ENCODE results near the gene ASL.
"Not testable (repeated sequence)": the region's sequence is repeated elsewhere in the genome, so short reads cannot be mapped to it uniquely, and the experiment has no call there.

ASL gene

GRCh38 chr7:66110856-66111255 lies 35.2 kb downstream of the ASL start:
- H3K27me3 ChIP-seq (ENCODE audit: control insufficient read depth, insufficient read depth, low read length) = no peaks in the 10 kb centered on the region
- H3K4me1 ChIP-seq (ENCODE audit: control insufficient read depth, insufficient read depth, low read length) = peaks cover 5% of the 10 kb centered on the region
- H3K36me3 ChIP-seq (ENCODE audit: control insufficient read depth, insufficient read depth, low read length) = no peaks in the 10 kb centered on the region
- H3K4me3 ChIP-seq (ENCODE audit: low read length) = no peak overlapping the region
- no peak overlapping the region for H3K9ac ChIP-seq (ENCODE audit: low read length)
- H3K27ac ChIP-seq (ENCODE audit: low read depth, low read length) = no peak overlapping the region

GRCh38 chr7:66114743-66115649 lies 39.4 kb downstream of the ASL start, which contains the start of gene CRCP:
Gene CRCP (plus strand): TSS chr7:66114847. CDS start chr7:66114963, 116 bp downstream.
- H3K36me3 ChIP-seq (ENCODE audit: control insufficient read depth, insufficient read depth, low read length) = no peaks in the 10 kb centered on the region
- H3K4me1 ChIP-seq (ENCODE audit: control insufficient read depth, insufficient read depth, low read length) = peaks cover 8% of the 10 kb centered on the region
- peak within 1 kb of the TSS; percentile 90 for H3K9ac ChIP-seq (ENCODE audit: low read length)
- H3K27ac ChIP-seq (ENCODE audit: low read depth, low read length) = peak within 1 kb of the TSS; percentile 98
- peak within 1 kb of the TSS; percentile 98 for H3K4me3 ChIP-seq (ENCODE audit: low read length)
- H3K27me3 ChIP-seq (ENCODE audit: control insufficient read depth, insufficient read depth, low read length) = no peaks in the 10 kb centered on the region

- not testable (repeated sequence) for H3K36me3 ChIP-seq (ENCODE audit: control insufficient read depth, insufficient read depth, low read length); H3K27me3 ChIP-seq (ENCODE audit: control insufficient read depth, insufficient read depth, low read length); H3K27ac ChIP-seq (ENCODE audit: low read depth, low read length); H3K9ac ChIP-seq (ENCODE audit: low read length); H3K4me3 ChIP-seq (ENCODE audit: low read length); H3K4me1 ChIP-seq (ENCODE audit: control insufficient read depth, insufficient read depth, low read length)
These were observed 41.2 kb downstream of the ASL start for GRCh38 chr7:66116680-66117420.

- H3K36me3 ChIP-seq (ENCODE audit: control insufficient read depth, insufficient read depth, low read length) = peaks cover 3% of the 10 kb centered on the region
- H3K9ac ChIP-seq (ENCODE audit: low read length) = no peak overlapping the region
- H3K4me3 ChIP-seq (ENCODE audit: low read length) = no peak overlapping the region
- no peaks in the 10 kb centered on the region for H3K27me3 ChIP-seq (ENCODE audit: control insufficient read depth, insufficient read depth, low read length)
- H3K27ac ChIP-seq (ENCODE audit: low read depth, low read length) = no peak overlapping the region
- peaks cover 8% of the 10 kb centered on the region for H3K4me1 ChIP-seq (ENCODE audit: control insufficient read depth, insufficient read depth, low read length)
These were observed 43.0 kb downstream of the ASL start for GRCh38 chr7:66118603-66119002.

- Histone ChIP-seq H3K27ac (ENCODE audit: low read depth, low read length) (no peak overlapping the region), H3K27me3 (ENCODE audit: control insufficient read depth, insufficient read depth, low read length) (no peaks in the 10 kb centered on the region), H3K9ac (ENCODE audit: low read length) (no peak overlapping the region), H3K4me3 (ENCODE audit: low read length) (no peak overlapping the region), H3K36me3 (ENCODE audit: control insufficient read depth, insufficient read depth, low read length) (peaks cover 3% of the 10 kb centered on the region), H3K4me1 (ENCODE audit: control insufficient read depth, insufficient read depth, low read length) (peaks cover 8% of the 10 kb centered on the region)
These were observed 43.7 kb downstream of the ASL start for GRCh38 chr7:66119245-66119850.

- Histone ChIP-seq H3K27me3 (ENCODE audit: control insufficient read depth, insufficient read depth, low read length) (no peaks in the 10 kb centered on the region), H3K4me1 (ENCODE audit: control insufficient read depth, insufficient read depth, low read length) (no peaks in the 10 kb centered on the region), H3K27ac (ENCODE audit: low read depth, low read length) (no peak overlapping the region), H3K4me3 (ENCODE audit: low read length) (no peak overlapping the region), H3K9ac (ENCODE audit: low read length) (no peak overlapping the region), H3K36me3 (ENCODE audit: control insufficient read depth, insufficient read depth, low read length) (peaks cover 3% of the 10 kb centered on the region)
These were observed 47.5 kb downstream of the ASL start for GRCh38 chr7:66123175-66123528.

- H3K4me1 ChIP-seq (ENCODE audit: control insufficient read depth, insufficient read depth, low read length); H3K27ac ChIP-seq (ENCODE audit: low read depth, low read length): not testable (repeated sequence)
These were observed 48.9 kb downstream of the ASL start for GRCh38 chr7:66124569-66124861.

GRCh38 chr7:66125052-66125694 lies 49.6 kb downstream of the ASL start:
- Histone ChIP-seq H3K4me3 (ENCODE audit: low read length) (no peak overlapping the region), H3K36me3 (ENCODE audit: control insufficient read depth, insufficient read depth, low read length) (peaks cover 3% of the 10 kb centered on the region), H3K9ac (ENCODE audit: low read length) (no peak overlapping the region), H3K27ac (ENCODE audit: low read depth, low read length) (no peak overlapping the region), H3K27me3 (ENCODE audit: control insufficient read depth, insufficient read depth, low read length) (no peaks in the 10 kb centered on the region), H3K4me1 (ENCODE audit: control insufficient read depth, insufficient read depth, low read length) (no peaks in the 10 kb centered on the region)

More at GRCh38 chr7:66124569-66124861, 48.9 kb downstream of the ASL start:
- not testable (repeated sequence) for H3K9ac ChIP-seq (ENCODE audit: low read length); H3K36me3 ChIP-seq (ENCODE audit: control insufficient read depth, insufficient read depth, low read length); H3K4me3 ChIP-seq (ENCODE audit: low read length); H3K27me3 ChIP-seq (ENCODE audit: control insufficient read depth, insufficient read depth, low read length)

- not testable (repeated sequence) for H3K27ac ChIP-seq (ENCODE audit: low read depth, low read length); H3K27me3 ChIP-seq (ENCODE audit: control insufficient read depth, insufficient read depth, low read length); H3K4me3 ChIP-seq (ENCODE audit: low read length); H3K36me3 ChIP-seq (ENCODE audit: control insufficient read depth, insufficient read depth, low read length); H3K4me1 ChIP-seq (ENCODE audit: control insufficient read depth, insufficient read depth, low read length); H3K9ac ChIP-seq (ENCODE audit: low read length)
These were observed 50.2 kb downstream of the ASL start for GRCh38 chr7:66125781-66126352.

GRCh38 chr7:66127172-66127571 lies 51.6 kb downstream of the ASL start:
- H3K27ac ChIP-seq (ENCODE audit: low read depth, low read length); H3K4me1 ChIP-seq (ENCODE audit: control insufficient read depth, insufficient read depth, low read length); H3K27me3 ChIP-seq (ENCODE audit: control insufficient read depth, insufficient read depth, low read length); H3K4me3 ChIP-seq (ENCODE audit: low read length); H3K36me3 ChIP-seq (ENCODE audit: control insufficient read depth, insufficient read depth, low read length); H3K9ac ChIP-seq (ENCODE audit: low read length): not testable (repeated sequence)

GRCh38 chr7:66138994-66139752 lies 63.6 kb downstream of the ASL start:
- H3K27ac ChIP-seq (ENCODE audit: low read depth, low read length) = no peak overlapping the region
- no peak overlapping the region for H3K4me3 ChIP-seq (ENCODE audit: low read length)
- H3K4me1 ChIP-seq (ENCODE audit: control insufficient read depth, insufficient read depth, low read length) = peaks cover 3% of the 10 kb centered on the region
- no peaks in the 10 kb centered on the region for H3K27me3 ChIP-seq (ENCODE audit: control insufficient read depth, insufficient read depth, low read length)
- no peak overlapping the region for H3K9ac ChIP-seq (ENCODE audit: low read length)
- peaks cover 17% of the 10 kb centered on the region for H3K36me3 ChIP-seq (ENCODE audit: control insufficient read depth, insufficient read depth, low read length)
